COR-L47 (cell line): ENCODE data around the gene COL6A2.
"Not testable (repeated sequence)": the region's sequence is repeated elsewhere in the genome, so short reads cannot be mapped to it uniquely, and the experiment has no call there.

Experiments
- DNase-seq: peaks from one replicate; lab custom pipeline; 2025; lab: John Stamatoyannopoulos, UW

Gene COL6A2

DNA sequence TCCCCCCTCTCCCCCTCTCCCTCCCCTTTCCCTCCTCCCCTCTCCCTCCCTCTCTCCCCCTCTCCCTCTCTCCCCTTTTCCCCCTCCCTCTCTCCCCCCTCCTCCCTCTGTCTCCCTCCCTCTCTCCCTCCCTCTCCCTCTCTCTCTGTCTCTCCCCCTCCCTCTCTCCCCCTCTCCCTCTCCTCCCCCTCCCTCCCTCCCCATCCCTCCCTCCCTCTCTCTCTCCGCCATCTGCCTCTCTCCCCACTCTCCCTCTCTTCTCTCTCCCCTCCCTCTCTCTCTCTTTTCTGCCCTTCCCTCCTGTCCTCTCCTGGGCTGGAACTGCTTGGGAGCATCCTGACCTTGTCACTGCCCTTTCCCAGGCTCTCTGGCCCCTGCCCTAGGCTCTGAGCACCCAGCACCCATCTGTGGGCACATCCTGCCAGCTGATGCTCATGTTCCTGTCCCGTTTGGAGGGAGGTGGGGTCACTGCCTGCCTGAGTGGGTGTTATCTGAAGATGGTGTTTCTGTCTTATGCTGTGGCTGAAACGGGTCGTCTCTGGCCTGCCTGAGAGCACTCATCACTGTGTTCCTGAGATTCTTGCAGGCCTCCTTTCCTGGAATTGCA, 46.7 kb downstream of the COL6A2 start:
- no peak for DNase-seq

DNA sequence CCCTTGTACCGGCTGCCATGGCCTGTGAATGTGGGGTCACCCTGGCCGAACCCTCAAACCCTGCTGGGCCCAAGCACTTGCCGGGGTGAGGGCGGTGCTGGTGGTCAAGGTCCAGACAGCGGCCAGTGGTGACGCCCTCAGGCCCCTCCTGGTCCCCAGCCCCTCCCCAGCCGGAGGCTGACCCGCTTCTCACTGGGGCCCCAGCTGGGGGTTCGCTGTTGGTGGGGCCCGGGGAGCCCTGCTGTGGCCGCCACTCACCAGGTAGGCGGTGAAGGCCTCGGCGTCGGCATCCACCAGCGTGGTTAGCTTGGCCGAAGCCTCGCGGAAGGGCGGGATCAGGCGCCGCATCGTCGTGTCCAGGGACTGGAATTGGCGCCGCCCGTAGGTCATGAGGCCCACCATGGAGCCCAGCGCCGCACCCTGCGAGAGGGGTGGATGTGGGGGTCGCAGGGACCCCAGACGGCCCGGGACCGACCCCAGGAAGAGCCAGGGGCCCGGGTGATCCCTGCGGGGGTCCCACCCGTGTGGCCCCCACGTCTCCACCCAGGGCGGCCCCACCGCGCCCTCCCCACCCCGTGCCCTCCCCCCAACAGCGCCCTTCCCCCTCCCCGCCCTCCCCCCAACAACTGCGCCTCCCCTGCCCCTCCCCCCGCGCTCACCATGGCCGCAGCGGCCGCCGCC, 47.4 kb downstream of the COL6A2 start:
- no peak for DNase-seq

DNA sequence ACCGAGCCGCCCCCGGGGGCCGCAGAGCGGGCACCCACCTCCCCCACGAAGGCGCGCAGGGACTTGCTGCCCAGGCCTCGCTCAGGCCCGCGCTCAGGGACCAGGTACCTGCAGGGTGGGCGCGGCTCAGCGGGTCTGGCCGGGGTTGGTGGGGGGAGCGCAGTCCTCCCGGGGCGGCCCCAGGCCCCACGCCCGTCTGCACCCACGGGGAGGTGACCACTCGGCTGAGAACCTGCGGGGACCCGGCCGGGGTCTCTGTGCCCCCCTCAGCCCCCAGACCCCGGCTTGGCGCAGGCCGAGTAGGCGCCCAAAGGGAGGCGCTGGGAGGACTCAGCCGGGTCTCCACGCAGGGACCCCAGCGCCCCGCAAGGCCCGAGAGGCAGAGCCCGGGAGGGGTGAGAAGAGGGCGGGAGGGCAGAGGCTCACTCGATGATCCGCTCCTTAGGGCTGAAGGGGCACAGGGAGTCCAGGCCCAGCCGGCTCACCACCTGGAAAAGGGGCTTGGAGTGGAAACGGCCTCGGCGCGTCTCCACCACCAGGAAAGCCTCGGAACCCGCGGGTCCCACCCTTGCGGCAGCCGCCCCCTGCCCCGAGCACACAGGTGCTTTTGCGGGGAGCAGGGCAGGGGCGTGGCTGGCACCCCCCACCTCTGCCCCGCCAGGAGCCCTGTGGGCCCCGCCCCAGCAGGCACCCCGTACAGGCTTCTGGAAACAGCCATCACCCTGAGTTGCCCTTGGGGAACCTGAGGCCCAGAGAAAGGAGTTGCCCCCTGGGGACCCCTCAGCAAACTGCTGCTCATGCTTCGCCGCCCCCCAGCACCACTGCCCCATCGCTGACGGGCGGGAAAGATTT, 48.2 kb downstream of the COL6A2 start:
- DNase-seq = no peak

DNA sequence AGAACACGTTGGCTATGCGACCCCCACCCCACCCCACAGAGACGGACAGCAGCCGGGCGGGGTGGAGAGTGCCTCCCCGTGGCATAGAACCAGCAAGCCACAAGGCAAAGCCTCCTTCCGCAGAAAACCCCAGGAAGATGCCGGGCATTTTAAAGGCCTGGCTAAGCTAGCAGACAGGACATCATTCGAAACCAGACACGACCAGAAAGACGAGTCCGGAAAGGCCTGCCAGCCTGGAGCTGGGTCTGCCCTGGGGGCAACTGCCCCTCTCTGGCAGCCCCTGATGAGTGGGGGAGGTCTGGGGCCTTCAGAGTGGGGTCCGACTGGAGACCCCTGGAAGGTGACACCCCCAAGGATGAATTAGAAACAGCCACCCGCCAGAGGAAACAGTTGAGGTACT, 48.9 kb downstream of the COL6A2 start:
- no peak for DNase-seq

DNA sequence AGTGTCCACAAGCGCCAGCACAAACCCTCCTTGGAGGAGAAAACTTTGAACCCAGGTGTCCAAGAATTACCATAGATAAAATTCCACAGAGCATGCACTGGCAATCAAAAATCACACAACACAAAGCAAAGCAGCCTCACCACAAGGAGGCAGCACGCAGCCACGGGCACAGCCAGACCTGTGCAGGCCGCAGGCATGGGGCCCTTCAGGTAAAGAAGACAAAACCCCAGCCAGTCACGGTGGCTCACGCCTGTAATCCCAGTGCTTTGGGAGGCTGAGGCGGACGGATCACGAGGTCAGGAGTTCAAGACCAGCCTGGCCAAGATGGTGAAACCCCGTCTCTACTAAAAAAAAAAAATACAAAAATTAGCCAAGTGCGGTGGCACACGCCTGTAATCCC, 49.5 kb downstream of the COL6A2 start:
- DNase-seq = not testable (repeated sequence)

DNA sequence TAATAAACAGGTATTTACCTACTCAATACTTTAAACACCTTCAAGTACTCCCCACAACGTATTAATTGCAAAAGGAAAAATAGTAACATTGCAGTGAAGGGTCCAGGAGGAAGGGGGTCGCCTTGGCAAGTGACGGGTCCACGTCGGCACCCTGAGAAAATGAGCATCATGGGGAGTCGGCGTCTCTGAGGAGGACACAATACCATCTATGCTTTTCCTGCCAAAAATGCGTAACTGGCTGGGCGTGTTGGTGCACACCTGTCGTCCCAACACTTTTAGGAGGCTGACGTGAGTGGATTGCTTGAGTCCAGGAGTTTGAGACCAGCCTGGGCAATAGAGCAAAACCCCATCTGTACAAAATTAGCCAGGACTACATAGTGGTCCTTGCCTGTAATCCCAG, 50.2 kb downstream of the COL6A2 start:
- DNase-seq = no peak

DNA sequence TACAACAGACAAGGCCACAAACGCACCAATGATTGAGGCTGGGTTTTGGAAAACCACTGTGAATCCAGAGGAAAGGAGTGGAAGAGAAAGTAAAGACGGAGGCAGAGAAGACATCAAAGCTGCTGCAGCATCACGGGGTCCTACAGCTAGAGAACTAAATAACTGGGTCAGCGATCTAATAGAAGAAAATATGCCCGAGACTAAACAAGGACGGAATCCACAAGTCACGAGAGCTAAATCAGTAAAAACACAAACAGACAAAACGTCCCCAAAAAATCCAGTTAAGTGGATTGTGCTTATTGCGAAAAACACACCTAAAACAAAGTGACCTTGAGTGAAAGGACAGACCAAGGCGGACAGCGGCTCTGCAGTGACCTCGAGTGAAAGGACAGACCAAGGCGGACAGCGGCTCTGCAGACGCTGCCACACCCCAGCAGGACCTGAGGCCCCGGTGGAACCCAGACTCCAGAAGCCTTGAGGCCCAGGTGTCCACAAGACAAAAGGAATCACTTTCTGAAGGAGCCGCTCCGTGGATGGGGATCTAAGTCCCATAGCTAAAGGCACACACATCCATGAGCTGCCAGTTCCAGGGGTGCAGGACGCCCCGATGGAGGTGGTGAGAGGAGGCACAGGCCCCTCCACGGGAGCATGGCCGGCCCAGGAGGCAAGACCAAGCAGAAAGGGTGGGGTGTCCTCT, 51.4 kb downstream of the COL6A2 start:
- no peak for DNase-seq

DNA sequence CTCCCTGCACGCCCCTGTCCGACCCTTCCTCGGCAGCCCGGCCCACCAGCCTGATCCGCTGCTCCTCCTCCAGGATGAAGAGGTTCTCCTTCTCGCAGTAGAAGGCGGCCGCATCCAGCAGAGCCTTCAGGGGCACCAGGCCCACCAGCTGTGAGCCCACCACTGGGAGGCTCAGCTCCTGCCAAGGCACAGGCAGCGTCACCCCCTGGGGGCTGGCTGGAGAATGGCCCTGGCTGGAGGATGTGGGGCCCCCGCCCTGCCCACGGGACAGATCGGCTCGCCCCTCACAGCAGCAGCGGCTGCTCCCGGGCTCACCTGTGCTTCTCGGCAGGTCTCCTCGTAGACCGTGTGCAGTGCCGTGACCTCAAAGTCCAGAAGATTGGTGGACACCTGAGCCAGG, 52.2 kb downstream of the COL6A2 start:
- DNase-seq = no peak

DNA sequence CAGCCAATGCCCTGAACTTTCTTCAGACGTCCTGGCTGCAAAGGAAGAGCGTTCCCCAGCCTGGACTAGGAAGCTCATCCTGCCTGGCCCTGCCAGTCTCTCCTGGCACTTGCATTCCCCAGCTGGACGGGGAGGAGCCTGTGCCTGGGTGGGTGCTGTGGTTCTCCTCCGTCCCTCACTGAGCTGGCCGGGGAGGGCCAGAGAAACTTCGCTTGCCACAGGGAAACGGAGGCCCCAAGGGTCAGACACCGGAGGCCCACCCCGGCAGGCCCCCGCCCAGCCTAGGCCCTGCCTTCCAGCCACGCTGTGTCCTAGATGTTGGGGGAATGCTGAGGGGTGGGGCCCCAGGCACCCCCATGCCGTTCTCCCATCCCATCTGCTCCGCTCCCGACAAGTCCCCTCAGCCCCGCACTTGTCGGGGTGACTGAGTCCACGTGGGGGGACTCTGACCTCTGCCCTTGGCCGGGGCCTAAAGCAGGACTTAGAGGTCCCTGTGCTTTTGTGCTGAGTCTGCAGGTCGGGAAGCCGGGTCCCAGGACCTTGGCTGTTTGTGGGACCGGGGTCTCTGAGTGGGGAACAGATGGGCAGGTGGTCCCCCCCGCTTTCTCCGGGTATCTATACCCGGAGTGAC, 52.7 kb downstream of the COL6A2 start:
- DNase-seq = no peak

DNA sequence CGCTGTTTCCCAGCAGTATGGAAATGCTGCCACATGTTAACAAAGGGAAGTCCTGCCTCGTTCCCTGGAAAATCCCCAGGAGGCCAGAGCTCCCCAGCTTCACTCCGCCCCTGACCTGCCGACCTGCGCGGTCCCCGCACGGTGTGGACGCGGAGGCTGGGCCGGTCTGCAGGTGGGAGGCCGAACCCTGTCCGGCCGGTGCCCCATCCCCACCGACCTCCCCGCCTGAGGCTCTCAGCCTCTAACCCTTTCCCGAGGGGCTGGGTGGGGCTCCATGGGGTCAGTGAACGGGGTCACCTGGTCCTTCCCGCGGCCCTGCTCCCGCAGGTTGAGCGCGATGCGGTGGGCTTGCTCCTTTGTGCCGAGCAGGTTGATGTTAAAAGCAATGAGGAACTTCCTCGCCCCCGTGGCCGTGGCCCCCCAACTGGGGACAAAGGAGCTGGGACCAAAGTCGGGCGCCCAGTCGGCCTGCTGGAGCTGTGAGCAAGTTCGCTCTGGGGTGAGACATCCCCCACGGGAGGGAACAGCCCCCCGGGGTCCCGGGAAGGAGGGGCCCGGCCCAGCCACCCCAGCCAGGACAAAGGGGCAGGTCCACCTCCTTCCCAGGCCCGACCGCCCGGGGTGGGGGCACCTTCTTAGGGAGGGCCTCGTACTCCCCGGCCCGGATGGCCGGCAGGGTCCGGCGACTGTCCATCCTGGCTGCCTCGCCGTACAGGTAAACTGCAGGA, 53.5 kb downstream of the COL6A2 start:
- no peak for DNase-seq

DNA sequence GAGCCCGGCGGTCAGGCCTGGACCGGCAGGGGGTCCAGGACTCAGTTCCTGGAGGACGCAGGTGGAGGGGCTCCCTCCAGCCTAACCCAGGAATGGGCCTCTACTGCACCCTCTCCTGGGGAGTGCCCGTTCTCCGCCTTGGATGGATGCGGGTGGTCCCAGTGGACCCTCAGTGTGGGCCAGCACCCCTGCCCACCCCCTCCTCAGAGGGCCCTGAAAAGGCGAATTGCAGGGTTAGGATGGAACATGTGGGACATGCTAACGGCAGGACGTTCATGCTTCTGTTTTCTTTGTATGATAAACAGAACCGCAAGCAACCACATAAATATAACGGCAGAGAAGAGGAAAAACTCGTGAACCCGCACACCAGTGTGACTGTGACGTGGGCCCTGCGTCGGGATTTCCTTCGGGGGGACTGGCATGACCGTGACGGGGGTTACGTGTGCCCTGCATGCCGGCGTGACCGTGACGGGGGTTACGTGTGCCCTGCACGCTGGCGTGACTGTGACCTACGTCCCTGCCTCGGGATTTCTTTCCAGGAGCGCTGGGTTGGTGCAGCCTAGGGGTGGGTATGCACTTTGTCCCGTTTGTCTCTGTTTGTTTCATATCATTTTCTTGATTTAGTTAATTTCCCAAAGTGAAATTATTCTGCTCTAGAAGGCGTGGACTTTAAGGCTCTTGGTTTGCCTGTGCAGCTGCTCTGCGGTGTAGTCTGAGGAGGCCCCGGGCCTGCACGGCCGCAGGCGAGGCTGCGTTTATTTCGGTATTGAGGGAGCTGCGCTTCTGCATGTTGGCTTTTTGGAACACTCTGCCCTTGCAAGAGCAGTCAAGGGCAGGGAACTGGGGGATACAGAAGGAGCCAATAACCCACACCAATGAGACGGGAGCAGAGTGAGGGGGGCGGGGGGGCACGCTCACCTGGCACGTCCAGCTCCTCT, 54.3 kb downstream of the COL6A2 start:
- DNase-seq = no peak

DNA sequence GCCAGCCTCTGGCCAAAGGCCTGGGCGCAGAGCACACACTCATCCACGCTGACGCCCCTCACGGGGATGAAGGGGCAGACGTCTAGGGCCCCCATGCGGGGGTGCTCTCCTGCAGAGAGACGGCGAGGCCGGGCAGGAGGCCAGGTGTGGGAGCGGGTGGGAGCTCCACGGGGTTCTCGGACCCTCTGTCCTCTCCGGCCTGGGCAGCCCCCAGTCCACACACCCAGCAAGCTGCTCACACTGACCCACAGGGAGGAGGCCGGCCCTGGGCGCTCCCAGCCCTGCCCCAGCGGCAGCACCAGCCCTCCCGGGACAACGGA, 55.0 kb downstream of the COL6A2 start:
- no peak for DNase-seq

DNA sequence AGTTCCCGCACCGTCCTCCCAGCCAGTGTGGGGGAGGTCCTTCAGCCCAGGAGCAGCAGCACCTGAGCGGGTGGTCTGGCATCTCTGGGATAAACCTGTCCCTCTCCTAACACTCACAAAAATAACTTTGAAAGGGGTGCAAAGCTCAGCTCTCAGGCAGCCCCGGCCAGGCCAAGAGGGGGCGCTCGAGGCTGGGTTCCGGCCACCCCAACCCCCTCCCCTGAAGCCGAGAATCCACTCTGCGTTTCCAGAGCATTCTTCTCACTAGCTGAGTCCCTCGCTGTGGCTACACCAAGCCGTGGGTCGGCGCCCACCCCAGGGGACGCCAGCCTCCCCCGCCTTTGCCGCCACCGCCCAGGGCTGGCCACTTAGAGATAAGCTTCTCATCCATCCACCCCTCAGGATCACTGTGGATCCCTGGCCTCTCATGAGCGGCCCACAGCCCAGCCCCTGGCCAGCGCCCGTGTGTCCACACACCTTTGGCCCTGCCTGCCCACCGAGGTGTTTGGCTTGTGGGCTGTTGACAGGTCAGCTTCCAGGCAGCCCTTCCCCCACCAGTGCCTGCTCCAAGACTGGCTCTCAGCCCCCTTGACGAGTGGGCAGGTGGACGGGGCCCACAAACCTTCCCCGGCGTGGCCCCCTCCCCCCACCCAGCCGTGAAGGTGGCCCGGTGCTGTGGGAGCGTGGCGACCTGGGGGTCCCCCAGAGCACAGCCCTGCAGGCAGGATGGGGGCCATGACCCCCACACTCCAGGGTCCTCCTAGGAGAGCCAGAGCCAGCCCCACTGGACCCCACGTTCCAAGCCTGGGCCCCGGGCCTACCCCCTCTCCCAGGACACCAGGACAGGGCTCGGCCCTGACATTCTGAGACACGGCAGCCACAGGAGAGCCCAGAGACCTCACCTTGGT, 55.6 kb downstream of the COL6A2 start:
- DNase-seq = no peak

DNA sequence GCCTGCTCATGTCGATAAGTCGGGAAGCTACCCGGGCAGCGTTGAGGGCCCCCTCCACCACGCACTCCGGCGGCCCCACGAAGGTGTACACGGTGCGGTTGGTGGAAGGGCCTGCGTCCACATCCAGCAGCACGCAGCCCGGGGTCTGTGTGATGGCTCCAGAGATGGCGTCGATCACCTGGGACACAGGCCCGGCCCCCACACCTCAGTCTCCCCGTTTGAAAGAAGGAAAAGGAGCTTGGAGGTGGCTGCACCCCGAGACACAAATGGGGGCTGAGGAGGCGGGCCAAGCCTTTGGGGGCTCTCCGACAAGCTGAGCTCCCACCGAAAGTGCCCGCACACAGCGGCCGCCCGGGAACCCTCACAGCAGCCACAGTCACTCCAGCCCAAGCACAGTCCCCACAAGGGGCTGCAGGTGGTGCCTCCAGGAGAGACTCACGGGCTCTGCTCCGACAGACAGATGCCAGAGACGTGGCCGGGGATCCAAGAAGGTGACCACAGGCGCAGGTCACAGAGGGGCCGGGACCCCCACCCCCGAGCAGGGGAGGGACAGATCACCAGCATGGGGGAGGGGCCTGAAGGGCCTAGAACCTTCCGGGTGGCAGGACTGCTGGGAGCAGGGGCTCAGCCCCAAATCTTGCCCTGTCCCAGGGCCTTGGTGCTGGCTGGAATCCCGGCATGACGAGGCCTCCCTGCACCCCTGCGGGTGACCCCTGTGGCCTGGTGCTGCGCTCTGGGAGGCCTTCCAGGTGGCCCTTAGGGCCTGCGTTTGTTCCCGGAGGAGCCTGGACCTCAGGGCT, 56.4 kb downstream of the COL6A2 start:
- no peak for DNase-seq

DNA sequence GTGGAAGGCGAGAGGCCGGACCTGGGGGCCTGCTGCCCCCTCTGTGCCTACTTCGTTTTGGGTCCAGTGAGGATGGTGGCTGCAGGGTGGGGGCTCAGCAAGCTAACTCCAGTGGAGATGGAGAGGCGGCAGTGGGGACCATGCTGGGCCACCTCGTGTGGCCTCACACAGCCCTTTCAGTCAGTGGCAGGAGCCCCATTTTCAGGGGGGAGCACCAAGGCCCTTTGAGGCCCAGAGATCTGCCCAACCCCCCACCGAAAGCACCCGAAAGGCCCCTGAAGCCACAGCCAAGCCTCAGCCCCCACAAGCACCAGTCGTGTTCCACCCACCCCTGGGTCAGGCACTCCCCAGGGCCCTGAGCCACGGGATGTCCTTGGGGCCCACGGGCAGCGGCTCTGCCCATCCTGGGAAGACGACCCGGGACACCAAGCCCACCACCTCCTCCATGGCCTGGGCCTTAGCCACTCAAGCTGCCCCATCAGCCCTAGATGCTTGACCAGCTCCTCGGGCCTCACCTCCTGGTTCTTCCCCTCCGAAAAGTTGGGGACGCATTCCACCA, 57.1 kb downstream of the COL6A2 start:
- no peak for DNase-seq

DNA sequence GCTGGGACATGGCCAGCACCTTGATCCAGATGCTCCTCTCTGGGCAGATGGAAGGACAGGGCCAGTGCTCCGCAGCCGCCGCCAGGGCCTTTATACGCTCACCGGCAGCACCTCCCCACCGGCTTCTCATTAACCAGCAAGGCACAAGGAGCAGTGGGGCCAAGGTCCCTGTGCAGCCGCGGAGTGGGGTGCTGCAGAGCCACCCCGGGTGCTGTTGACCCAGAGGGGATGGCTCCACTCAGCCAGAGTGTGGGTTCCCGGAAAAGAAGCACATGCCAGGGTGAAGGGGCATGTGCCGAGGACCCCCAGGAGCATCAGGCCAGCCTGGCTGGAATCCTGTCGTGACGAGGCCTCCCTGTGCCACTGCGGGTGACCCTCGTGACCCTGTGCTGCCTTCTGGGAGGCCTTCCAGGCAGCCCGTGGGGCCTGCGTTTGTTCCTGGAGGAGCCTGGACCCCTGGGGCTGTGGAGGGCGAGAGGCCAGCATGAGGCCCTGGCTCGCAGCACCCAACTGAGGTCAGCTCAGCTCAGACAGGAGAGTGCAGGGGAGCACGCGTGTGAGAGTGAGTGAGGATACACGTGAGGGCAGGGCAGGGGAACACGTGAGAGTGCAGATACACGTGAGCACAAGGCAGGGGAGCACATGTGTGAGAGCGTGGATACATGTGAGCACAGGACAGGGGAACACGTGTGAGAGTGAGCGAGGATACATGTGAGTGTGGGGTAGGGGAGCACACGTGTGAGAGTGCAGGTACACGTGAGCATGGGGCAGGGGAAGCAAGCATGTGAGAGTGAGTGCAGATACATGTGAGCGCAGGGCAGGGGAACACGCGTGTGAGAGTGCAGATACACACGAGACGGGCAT, 57.8 kb downstream of the COL6A2 start, which contains the start of gene FTCD:
Gene FTCD, minus strand, starts transcription at position 66 of the 864 bp plus-strand sequence. Its CDS starts 56 bp downstream, at position 10.
- DNase-seq = no peak

DNA sequence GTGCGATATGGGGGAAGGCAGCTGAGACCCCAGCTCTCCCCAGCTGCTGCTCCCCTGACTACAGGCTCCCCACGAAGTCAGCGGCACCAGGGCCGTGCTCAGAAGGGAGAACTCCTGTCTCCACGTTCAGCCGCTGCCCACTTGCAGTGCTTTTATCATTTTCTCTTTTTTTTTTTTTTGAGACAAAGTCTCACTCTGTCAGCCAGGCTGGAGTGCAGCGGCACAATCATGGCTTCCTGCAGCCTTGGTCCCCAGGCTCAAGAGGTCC, 58.4 kb downstream of the COL6A2 start:
- DNase-seq = no peak
